Stimulated activated CD4-positive, alpha-beta T cell treated with anti-CD3 and anti-CD28 coated beads, Interleukin-4, amount 100 ng/mL, for 1 hour (primary cell): ENCODE data around the gene FOXK1.

Experiments used
- DNase-seq: peaks from one replicate; pipeline ENCODE4 v3.0.0-alpha.2; 2020

The FOXK1 gene

DNA sequence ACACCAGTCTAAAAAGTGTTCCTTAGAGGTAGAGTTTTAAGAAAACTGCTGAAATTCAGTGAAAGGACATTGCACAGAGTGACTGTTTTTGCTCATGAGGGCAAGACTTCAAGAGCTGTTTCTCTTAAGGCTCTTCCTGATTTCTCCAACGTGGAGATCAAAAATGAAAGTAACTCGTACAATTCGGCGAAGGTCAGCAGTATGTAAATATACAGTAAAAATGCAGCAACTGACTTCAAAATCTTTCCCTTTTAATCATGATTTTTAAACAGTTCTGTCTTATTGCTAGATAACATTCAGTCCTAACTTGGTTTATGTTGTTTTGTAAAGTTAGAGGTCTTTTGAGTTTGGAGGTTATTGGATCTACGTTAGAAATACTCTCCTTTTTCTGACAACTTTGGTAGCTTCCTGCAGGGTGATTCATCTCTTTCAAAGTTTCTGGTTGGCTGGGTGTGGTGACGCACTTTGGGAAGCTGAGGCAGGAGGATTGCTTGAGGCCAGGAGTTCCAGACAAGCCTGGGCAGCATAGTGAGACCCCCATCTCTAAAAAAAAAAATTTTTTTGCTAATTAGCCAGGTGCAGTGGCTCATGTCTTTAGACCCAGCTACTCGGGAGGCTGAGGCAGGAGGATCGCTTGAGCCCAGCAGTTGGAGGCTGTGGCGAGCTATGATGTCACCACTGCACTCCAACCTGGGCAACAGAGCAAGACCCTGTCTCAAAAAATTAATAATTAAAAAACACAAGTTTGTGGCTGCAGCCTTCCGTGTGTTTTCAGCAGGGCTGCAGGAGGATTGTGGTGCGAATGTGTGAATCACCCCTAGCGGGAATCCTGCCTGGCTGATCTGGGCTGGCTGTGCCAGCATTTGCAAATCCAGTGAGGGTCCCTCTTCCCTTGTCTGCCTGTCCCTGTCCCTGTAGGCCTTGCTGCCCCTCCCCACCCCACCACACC lies 64.2 kb downstream of the FOXK1 start:
- no peak for DNase-seq

DNA sequence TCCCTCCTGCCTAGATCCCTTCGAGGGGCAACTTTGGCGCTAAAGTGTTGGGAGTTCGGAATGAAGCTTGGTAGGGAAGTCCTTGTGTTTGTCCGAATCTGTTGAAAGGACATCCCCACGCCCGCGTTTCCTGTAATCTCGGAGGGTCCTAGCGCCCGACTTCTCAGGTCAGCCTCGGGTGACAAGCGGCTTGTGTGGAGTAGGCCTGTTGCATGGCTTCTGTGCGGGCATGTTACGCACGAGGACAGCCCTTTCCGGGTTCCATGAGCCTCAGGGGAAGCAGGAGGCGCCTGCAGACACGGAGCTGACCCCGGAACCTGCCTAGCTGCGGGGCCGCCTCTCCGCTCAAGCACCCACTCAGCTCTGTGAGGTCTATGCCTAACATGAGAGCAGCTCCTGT lies 64.9 kb downstream of the FOXK1 start:
- DNase-seq, result no peak

DNA sequence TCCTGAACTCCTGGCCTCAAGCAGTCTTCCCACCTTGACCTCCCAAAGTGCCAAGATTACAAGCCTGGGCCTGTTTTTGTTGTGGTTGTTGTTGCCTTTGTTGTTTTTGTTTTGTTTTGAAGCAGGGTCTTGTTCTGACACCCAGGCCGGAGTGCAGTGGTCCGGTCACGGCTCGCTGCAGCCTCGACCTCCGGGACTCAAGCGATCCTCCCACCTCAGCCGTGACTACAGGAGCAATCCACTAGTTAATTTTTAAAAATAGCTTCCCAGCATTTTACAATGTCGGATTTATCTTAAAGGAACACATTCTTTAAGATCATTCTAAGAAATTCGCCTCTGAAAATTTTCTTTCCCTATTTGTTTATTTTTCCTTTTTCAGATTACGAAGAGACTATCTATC lies 65.7 kb downstream of the FOXK1 start:
- no peak for DNase-seq

DNA sequence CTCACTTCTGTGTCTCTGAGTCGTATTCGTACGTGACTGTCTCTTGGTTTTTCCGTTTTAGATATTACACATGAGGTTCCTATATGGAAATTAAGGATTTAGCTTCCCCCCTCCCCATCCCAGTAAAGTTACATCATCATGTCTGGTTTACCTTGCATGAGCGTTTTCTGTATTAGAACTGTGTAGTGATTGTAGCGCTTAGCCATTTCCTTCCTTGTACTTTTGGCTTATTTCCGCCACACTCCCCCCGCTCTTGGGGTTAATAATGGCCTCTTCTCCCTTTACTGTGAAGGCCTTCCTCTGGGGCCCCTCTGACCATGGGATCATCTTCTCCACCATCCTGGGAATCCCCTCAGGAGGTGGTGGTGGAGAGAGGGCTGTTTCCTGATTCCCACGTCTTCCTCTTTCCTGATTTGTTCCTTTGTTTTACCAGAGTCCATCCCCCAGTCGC lies 66.2 kb downstream of the FOXK1 start:
- DNase-seq, result no peak

DNA sequence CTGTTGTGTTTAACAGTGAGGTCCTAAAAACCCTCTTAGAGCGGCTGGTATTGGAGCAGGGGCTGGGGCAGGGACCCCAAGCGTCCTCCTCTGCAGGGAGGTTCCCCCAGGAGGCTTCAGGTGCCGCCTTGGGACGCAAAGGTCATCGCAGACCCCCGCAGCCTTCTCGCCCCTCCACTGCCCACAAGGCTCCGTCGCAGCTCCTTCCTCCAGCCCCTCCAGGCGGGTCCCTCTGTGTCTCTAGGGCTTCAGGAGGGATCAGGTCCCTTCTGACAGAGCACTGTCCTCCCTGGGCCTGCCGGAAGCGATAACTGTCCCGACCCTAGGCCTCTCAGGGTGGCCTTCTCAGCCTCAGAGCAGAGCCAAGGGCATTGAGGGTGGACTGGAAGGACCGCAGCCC lies 67.3 kb downstream of the FOXK1 start:
- DNase-seq, result no peak

DNA sequence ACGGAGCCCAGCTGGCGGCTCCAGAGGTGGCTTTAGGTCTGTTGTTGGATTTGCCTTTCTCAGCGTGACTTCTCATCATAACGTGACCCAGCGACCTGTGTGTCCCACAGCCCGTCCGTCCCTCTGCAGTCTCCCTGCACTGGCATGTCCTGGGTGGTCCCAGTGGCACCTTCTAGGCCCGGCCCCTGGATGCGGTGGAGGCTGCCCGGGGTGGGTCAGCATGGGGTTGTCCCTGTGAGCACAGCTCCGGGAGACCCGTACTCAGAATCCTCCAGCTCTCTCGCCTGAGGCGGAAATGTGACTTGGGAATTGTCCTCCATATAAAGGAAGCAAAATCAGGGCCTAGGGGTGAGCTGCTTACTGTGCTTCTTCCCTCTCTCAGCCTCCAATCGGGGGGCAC lies 67.7 kb downstream of the FOXK1 start:
- no peak for DNase-seq

DNA sequence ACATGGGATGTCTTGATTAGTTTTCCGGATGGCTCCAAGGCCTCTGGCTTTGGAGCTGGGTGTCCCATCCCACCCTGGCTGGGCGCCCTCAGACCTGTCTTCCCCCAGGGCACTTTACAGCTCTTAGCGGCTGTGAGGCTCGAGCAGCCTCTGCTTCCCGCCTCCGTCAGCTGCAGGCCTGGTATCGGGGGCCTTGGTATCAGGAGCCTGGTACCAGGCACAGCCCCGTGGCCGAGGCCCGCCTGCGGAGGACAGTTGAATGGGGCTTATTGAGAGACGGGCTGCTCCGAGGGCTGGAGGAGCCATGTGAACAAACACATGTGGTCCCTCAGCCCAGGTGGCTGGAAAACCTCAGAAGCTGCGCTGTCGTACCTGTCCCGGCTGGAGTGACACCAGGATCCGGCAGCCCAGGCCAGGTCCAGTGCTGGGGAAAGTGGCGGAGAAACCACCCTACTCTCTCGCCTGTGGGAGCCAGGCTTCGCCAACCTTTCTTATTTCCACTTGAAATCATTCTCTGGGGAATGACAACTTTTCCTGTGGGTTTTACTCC lies 69.4 kb downstream of the FOXK1 start:
- no peak for DNase-seq

DNA sequence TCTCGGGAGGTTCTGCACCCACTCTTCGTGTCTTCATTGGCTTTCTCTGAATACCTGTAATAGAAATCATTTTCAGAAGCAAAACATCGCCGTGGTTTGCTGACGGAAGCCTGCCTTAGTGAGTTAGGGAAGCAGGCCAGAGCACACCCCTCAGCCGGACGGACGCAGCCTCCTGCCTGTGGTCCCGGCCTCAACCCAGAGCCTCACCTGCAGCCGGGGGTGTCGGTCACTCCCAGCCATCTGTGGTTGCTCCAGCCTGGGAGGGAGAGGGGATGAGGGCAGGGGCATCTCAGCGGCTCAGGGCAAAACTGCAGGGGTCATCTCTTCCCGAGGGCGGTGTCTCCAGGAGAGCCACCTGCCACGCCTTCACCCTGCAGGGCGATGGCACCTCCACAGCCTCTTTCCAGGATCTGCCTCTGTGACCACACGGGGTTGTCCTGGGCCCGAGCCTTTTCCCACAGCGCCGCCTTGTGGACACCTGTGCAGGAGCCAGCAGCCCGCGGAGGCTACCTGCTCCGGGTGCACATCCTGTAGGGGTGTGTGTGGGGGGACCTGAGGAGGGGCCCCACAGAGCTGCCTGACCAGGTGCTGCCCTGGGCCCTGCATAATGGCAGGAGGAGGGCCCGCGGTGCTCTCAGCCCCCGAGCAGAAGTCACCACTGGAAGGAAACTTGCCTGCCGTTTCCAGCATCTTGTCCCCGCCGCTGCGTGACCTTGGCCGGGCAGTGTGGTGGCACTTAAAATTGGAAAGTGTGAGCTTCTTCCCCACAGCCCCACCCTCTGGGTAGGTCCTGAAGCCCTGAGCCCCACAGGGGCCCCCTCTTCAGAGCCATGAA lies 71.7 kb downstream of the FOXK1 start:
- DNase-seq, result peak; percentile 86

DNA sequence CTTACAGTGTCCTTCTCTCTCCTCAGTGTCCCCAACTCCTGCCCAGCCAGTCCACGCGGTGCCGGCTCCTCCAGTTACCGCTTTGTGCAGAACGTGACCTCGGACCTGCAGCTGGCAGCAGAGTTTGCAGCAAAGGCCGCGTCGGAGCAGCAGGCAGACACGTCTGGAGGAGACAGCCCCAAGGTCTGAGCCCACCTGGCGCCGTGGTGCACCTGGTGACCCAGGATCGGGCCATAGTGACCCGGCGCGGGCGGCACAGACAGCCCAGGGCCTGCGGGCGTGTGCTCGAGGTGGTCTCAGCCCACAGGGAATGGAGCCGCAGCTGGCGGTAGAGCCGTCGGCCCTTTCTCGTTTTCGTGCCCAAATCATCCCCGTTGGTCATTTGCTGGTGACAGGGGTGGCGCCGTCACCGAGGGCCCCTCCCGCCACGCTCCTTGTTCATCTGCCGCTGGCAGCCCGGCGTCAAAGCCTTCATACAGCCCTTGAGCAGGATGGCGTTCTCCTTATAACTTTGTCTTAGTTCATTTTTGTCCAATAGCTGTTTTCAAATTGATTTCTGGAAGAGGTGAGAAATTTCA lies 72.4 kb downstream of the FOXK1 start:
- DNase-seq, result no peak

DNA sequence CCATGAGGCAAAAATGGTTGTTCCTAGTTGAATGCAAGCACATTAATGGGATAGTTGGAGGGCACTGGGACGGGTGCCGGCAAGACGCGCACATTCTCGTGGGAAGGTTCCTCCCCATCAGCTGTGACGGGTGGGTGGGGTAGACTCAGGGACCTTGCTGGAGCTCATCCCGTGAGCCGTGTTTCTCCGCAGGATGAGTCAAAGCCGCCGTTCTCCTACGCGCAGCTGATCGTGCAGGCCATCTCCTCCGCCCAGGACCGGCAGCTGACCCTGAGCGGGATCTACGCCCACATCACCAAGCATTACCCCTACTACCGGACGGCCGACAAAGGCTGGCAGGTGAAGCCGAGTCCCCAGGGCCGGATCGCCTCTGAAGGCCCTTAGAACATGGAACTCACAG lies 73.0 kb downstream of the FOXK1 start:
- no peak for DNase-seq

DNA sequence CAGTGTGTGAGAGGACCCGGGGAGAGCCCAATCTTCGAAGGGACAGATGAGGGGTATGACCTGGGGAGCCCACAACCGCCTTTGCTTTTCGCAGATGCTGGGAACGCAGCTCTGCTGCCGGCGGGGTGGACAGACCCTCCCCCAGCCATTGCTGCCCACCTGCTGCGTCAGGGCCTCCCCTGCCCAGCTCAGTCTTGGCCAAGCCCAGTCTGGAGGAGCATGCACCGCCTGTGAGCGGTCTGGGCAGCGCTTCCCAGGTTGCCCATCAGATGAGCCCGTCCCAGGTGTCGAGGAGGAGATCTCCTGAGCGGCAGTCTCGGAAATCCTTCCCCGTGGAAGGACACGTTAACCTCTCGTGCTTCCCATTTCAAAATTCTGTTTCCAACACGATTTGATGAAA lies 76.0 kb downstream of the FOXK1 start:
- no peak for DNase-seq

DNA sequence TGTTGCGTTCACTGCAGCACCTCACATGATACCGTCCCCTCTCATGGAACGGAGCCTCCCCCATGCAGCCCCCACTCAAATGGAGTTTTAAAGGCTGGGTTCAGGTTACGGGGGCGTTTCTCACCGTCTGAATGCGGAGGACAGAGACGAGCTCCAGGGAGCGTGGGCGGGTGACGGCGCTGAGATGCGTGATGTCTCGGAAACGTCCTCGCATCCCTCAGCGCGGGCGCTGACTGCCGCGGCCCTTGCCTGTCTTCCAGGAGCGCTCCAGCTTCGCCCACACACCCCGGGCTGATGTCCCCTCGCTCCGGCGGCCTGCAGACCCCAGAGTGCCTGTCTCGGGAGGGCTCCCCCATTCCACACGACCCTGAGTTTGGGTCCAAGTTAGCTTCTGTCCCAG lies 76.7 kb downstream of the FOXK1 start:
- DNase-seq, result no peak

DNA sequence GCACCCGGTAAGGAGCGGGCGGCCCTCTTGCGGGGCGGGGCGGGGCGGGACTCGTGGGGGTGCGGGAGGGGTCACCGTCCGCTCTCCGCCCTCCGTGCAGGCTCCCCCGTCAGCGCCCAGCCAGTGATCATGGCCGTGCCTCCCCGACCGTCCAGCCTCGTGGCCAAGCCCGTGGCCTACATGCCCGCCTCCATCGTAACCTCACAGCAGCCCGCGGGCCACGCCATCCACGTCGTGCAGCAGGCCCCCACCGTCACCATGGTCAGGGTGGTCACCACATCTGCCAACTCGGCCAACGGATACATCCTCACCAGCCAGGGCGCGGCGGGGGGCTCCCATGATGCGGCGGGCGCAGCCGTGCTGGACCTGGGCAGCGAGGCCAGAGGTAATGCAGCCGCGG lies 77.1 kb downstream of the FOXK1 start:
- DNase-seq, result no peak

DNA sequence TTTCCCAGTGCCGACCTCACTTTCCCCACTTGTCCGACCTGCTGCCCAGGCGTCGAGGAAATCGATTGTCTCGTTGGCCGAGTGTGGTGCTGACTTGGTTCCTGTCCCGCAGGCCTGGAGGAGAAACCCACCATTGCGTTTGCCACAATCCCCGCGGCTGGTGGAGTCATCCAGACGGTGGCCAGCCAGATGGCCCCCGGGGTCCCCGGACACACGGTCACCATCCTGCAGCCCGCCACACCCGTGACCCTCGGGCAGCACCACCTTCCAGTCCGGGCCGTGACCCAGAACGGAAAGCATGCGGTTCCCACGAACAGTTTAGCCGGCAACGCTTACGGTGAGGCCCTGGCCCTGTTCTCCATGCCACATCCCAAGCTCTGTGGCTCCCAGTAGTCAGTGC lies 78.9 kb downstream of the FOXK1 start:
- DNase-seq, result no peak

DNA sequence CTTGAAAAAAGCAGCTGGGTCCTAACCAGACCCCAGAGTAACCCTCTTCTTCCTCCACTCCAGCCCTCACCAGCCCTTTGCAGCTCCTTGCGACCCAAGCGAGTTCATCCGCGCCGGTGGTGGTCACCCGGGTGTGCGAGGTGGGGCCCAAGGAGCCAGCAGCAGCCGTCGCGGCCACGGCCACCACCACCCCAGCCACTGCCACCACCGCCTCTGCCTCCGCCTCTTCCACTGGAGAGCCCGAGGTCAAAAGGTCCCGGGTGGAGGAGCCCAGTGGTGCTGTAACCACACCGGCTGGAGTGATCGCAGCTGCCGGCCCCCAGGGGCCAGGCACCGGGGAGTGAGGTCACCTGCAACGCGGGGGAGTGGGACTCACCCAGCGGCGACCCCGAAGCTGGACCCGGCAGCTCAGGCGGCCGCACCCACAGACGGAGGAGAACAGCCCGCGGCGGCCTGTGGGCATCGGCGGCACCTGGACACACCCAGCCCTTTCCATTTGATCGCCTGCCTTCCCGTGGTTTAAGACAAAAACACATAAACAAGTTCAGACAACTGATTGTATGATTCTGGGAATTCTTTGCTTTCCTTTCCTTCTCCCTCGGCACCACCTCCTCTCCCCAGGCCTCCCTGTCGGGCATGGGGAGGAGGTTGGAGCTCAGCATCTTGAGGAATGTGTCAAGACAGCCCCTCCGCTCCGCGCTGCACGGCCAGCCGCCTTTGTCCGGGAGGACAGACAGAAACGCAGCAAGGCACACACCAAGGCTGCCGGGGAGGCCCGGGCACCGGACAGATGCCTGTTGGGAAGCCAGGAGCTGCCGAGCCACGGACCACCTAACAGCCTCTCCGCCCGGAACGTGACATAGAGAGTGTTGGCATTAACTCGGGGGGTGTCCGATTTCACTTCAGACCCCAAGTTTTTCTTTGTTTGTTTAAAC lies 80.3 kb downstream of the FOXK1 start:
- no peak for DNase-seq

DNA sequence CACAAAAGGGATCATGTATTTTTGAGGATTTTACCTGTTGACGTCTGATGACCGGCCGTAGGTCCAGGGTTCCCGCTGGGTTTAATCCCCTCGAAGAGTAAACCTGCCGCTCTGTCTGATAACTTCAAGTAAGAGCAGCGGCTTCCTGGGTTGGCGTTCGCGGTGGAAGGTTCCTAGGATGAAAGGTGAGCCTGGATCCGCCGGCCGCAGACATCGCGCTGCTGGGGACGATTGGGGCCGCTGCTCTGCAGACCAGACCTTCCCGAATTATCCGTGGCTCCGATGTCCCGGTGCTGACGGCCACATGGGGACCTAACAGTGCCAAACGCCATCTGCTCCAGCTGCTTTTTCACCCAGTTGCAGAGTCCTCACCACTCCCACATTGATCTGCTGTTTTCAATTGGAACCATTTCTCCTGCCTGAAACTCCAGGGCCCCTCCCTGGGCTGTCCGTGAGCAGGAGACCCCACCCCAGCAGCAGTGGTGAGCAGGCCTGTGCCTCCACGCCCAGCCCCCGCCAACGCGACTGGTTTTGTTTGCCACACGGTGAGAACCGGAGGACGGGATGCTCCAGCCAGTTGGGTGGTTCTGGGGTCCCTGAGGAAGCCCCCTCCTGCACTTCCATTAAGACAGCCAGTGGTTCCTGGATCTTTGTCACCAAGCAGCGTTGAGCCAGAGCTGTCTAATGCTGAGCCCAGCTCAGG lies 81.1 kb downstream of the FOXK1 start:
- DNase-seq, result no peak

DNA sequence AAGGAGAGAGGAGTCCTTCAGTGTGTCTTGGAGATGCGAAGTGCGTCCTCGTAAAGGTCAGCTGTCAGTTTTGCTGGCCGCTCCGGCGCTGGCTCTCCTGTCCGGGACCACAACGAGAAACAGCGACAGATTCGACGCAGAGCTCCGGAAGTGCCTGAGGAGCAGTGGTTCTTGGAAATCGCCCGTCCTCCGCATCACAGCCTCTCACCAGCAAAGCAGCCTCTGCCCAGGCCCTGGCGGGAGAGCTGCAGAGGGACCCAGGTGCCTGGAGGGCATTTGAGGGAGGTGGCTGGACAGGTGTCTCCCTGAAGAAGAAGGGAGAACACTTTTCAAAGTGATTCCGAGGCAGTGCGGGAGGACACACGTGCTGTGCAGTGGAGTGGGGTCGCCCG lies 81.7 kb downstream of the FOXK1 start:
- DNase-seq, result no peak

DNA sequence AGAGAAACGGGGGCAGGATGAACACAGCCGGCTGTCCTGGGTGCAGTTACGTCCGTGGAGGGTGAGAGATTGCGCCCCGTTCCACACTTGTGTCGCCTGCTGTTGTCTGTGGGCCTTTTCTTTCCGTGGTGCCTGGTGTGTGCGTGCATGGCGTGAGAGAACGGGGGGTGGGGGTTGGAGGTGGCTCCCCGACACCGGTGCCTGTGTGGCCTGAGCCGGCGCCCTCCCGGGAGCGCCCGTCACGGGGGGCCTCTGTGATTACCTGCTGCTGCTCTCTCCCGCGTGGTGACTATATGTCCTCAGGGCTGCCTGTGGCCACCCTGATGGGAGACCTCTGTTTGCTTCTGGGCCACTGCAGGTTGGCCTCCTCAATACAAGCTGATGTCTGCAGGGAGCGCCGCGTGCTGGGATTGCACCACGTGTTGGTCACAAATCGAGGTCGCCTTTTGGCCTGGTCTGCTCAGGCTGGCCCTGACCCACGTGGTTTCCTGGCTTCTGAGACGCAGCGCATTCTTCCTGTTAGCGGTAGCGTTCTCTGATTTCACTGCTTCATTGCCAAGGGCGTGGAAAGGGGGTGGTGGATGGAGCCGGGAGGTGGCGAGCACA lies 82.4 kb downstream of the FOXK1 start:
- DNase-seq, result no peak

DNA sequence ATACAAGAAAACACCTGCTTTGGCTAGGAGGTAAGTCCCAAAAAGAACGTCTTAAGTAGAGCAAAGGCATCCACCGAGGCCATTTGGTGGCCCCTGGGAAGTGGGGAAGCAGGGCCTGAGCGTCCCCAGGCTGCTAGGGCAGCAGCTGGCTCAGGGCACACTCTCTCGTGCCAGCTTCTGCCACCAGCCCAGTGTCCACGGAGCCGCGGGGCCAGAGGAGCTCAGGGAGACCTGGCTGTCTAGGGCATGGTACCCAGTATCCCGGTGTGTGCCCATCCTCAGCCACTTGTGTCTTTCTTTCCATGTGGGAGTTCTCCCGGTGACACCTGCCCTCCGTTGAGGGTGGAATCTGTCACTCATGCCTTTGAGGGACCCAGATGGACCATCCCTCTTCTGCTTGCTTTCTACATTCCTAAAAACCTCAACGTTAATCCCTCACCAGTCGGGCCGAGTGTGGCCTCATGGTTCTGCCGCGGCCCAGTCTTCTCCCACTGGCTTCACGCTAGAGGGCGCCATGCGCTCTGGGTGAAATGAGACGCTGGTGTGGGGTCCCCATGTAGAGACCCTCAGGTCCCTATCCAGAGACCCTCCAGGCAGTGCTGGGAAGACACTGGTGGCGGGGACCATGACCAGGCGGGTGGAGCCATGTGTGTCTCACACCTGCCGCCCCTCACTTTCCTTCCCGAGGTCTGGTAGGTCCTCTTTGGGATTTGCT lies 83.8 kb downstream of the FOXK1 start:
- DNase-seq, result no peak
